ENCODE results near the gene GSN.

DNA sequence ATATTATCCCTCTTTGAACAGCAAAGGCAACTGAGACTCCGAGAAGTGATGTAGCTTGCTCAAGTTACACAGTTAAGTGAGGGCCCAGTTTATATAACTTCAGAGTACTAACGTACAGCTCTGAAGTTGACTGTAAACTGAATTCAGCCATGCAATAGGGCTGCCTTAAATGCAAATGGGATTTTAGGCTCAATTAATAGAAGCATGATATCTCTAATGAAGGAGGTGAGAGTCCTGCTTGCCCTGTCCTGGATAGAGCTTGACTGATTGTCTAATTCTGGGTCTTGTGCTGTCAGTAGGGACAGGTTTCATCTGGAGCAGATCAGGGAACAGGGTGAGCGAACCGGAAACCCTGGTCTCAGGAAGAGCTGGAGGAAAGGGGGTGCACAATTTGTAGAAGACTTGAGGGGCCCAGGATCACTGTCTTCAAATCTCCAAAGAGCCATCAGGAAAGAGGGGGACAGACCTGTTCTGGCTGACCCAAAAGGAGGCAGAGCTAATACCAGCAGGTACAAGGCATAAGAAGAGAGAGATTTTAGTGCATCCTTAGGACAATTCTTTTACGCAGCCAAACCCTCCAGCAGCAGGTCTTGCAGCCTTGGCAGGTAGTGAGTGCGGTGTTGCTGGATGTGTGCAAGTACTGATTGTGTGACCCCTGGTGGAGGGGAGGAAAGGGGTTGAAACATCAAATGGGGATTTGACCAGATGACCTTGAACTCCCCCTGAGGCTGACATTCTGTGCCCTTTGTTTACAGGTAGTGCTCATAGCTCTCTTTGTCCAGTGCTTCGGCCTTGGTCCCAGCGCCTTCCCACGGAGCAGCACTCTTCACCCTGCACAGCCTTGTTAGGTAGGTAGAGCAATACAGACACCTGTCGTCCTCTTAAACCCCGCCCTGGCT lies 13.0 kb downstream of the GSN start:
- TF ChIP-seq EZH2 (IDR thresholded peaks at IDR 0.05; ENCODE audit: borderline replicate concordance, control insufficient read depth, low read depth, low read length) (no peak), FOS (IDR thresholded peaks at IDR 0.05; ENCODE audit: borderline replicate concordance, extremely low read depth, insufficient read length) (no peak), POLR2A (IDR thresholded peaks at IDR 0.05; ENCODE audit: low read depth, low read length) (no peak), ESRRA (IDR thresholded peaks at IDR 0.05; ENCODE audit: low read length) (no peak), ZNF274 (IDR thresholded peaks at IDR 0.05; ENCODE audit: insufficient read depth, insufficient read length) (no peak), SRF (IDR thresholded peaks at IDR 0.05; ENCODE audit: low read depth in 2 of 2, low read length in 2 of 2) (no peak), RBBP5 (conservative IDR thresholded peaks at IDR 0.05) (no peak), IKZF2 (IDR thresholded peaks at IDR 0.05) (no peak), NFIC (IDR thresholded peaks at IDR 0.05; ENCODE audit: low read depth, low read length) (no peak), POLR2AphosphoS5 (IDR thresholded peaks at IDR 0.05; ENCODE audit: low read length) (no peak)
- TF ChIP-seq, protein P1, sequence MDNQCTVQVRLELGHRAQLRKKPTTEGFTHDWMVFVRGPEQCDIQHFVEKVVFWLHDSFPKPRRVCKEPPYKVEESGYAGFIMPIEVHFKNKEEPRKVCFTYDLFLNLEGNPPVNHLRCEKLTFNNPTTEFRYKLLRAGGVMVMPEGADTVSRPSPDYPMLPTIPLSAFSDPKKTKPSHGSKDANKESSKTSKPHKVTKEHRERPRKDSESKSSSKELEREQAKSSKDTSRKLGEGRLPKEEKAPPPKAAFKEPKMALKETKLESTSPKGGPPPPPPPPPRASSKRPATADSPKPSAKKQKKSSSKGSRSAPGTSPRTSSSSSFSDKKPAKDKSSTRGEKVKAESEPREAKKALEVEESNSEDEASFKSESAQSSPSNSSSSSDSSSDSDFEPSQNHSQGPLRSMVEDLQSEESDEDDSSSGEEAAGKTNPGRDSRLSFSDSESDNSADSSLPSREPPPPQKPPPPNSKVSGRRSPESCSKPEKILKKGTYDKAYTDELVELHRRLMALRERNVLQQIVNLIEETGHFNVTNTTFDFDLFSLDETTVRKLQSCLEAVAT (IDR thresholded peaks at IDR 0.05), result no peak
- TF ChIP-seq, protein P2, sequence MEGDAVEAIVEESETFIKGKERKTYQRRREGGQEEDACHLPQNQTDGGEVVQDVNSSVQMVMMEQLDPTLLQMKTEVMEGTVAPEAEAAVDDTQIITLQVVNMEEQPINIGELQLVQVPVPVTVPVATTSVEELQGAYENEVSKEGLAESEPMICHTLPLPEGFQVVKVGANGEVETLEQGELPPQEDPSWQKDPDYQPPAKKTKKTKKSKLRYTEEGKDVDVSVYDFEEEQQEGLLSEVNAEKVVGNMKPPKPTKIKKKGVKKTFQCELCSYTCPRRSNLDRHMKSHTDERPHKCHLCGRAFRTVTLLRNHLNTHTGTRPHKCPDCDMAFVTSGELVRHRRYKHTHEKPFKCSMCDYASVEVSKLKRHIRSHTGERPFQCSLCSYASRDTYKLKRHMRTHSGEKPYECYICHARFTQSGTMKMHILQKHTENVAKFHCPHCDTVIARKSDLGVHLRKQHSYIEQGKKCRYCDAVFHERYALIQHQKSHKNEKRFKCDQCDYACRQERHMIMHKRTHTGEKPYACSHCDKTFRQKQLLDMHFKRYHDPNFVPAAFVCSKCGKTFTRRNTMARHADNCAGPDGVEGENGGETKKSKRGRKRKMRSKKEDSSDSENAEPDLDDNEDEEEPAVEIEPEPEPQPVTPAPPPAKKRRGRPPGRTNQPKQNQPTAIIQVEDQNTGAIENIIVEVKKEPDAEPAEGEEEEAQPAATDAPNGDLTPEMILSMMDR (IDR thresholded peaks at IDR 0.05 in 2 of 3, conservative IDR thresholded peaks at IDR 0.05 in 1 of 3; ENCODE audit: control insufficient read depth in 2 of 3, extremely low read depth in 1 of 3, insufficient read depth in 1 of 3, low read depth in 3 of 3, low read length in 3 of 3), result no peak
- TF ChIP-seq, protein P3, sequence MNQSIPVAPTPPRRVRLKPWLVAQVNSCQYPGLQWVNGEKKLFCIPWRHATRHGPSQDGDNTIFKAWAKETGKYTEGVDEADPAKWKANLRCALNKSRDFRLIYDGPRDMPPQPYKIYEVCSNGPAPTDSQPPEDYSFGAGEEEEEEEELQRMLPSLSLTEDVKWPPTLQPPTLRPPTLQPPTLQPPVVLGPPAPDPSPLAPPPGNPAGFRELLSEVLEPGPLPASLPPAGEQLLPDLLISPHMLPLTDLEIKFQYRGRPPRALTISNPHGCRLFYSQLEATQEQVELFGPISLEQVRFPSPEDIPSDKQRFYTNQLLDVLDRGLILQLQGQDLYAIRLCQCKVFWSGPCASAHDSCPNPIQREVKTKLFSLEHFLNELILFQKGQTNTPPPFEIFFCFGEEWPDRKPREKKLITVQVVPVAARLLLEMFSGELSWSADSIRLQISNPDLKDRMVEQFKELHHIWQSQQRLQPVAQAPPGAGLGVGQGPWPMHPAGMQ (IDR thresholded peaks at IDR 0.05; ENCODE audit: borderline replicate concordance), result no peak
- TF ChIP-seq, protein P4, sequence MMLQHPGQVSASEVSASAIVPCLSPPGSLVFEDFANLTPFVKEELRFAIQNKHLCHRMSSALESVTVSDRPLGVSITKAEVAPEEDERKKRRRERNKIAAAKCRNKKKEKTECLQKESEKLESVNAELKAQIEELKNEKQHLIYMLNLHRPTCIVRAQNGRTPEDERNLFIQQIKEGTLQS (IDR thresholded peaks at IDR 0.05; ENCODE audit: borderline replicate concordance, extremely low read depth, low read depth, low read length), result no peak
